HG02588 (cell line): Measurements from ENCODE around the gene NAGPA.

Experiments
- ATAC-seq: cut with Tn5 transposase; IDR thresholded peaks from one replicate; pipeline ENCODE4 v1.9.1; 2021; ENCODE audit warnings: mild to moderate bottlenecking, moderate library complexity; ENCODE audit not compliant: unreplicated experiment

NAGPA gene

GRCh38 chr16:5006348-5007193 is 27.2 kb downstream of the NAGPA start:
- ATAC-seq, result no peak

DNA sequence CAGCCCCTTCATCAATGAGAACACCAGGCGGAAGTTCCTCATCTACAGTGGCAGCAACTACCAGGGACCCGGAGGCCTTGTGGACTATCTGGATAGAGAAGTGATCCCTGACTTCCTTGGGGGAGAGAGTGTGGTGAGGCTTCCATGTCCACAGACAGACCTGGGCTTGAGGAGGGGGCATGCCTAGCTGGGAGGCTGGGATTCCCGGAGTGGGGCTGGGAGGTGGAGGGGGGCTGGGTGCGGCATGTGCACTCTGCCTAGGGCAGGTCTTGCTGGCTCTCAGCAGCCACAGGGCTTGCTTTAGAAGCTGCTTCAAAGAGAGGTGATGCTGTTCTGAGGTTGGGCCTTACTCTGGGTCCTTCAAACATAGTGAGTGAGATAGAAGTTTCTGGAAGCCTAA is 27.8 kb downstream of the NAGPA start:
- no peak for ATAC-seq

DNA sequence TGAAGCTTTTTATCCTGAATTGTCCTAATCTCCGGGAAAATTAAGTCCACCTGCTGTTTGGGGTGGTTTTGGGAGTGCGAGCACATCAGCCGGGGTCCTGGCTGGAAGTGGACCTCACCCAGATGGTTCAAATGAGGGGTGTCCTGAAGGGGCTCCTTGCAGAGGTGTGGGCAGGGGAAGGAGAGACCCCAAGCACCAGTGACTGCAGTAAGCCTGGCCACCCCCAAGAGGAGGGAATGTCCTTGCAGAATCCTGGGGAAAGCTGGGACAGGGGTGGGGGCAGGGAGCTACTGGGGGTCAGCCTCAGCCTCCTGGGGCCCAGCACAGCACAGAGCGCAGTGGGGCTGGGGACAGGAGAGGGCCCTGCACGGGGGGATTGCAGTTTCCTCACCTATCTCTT is 29.4 kb downstream of the NAGPA start:
- no peak for ATAC-seq

GRCh38 chr16:5003828-5004227 is 29.9 kb downstream of the NAGPA start:
- no peak for ATAC-seq

DNA sequence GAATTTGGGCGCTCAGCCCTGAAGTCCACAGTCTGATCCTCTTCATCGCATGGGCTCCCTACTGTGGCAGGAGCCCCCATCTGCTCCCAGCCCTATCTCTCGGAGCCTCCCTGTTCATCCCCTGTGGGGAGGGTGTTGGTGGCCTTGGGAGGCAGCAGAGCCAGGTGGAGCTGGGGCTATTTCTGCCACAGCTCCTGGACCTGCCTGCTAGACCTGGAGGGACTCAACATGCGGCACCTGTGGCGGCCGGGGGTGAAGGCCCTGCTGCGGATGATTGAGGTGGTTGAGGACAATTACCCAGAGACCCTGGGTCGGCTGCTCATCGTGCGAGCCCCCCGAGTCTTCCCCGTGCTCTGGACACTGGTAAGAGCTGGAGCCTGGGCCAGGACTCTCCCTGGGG is 30.5 kb downstream of the NAGPA start:
- no peak for ATAC-seq

DNA sequence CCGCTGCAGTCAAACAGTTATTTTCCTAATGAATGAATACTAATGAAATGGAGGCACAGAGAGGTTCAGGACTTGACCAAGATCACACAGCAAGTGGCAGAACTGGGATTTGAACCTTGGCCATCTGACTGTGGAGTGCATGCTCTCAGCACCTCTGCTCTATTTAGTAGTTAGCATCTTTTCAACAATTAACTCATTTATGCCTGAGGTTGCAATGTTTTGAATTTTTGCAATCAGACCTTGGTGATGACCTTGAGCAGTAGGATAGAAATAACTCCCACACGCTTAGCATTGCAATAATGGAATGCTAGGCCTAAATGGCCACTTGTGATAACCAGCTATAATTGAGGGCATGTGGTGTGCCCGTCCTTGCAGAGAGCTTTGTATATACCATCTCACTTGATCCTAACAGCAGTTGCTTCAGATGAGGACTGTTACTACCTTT is 31.0 kb downstream of the NAGPA start:
- no peak for ATAC-seq

DNA sequence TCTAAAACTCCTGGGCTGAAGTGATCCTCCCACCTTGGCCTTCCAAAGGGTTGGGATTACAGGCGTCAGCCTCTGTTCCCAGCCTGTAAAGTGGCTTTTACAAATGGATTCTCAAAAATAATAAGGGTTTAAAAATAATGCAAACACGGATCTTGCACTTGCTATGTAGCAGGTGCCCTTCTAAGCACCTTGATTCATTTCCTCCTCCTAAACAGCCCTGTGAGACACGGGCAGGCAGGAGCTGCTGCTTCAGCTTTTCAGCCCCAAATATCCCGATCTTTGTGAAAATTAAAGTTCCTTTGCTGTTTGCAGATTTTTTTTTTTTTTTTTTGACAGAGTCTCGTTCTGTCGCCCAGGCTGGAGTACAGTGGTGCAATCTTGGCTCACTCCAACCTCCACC is 31.7 kb downstream of the NAGPA start:
- no peak for ATAC-seq

DNA sequence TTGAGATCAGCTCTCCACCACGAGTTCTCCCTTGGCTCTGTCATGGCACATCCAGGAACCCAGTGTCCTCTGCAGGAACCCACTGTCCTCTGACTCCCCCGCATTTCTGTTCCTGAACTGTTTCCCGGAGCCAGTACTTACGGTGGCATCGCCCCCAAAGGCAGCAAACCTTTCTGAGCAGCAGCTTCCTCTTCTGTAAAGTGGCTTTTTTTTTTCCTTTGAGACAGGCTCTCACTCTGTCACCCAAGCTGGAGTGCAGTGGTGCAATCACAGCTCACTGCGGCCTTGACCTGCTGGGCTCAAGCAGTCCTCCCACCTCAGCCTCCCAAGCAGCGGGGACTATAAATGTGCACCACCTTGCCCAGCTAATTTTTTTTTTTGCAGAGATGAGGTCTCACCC is 32.2 kb downstream of the NAGPA start:
- no peak for ATAC-seq

- no peak for ATAC-seq
Observed at GRCh38 chr16:5000573-5001001, 33.1 kb downstream of the NAGPA start.

DNA sequence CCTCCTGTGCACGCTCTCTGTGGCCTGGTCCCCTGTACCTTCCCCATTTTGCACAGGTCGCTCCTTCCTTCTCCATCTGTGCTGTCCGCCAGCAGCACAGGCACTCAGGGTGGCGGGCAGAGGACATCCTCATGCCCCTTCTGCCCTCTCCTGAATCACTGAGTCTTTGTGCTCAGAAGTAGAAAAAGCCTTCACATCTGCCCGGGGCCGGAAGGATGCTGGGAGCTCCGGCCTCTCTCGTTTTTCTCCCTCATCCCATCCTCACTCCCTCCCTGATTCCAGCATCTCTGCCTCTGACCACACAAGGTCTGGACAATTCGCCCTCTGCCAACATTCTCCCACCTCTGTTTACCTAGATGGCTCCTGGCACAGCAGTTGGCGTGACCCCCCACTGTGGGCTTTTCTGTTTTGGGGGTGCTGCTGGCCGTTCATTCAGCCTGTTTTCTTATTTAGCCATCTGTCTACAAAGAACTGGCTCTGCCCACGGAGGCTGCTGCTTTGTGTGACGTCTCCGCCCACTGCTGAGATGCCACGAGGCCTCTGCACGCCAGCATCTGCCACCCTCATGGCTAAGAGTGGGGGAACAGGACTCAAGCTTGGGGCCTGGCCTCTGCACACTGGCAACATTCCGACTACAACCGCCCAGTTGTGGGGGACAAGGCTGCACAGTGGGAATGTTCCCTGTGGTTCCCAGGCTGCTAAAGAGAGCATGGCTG is 38.9 kb downstream of the NAGPA start:
- no peak for ATAC-seq

DNA sequence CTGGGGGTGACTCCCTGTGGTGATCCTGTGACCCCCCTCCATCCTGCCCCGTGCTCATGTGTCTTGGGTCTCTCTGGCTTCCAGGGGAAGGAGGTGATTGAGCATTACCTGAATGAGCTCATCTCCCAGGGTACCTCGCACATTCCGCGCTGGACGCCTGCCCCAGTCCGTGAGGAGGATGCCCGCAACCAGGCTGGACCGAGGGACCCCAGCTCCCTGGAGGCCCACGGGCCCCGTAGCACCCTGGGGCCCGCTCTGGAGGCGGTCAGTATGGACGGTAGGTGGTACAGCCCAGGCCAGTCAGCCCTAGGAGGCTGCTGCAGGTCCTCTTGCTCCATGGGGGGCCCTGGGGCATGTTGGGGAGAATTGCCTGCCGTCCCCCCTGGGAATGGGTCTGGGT is 42.0 kb downstream of the NAGPA start:
- no peak for ATAC-seq

GRCh38 chr16:4990415-4990814 is 43.3 kb downstream of the NAGPA start:
- ATAC-seq, result no peak

- no peak for ATAC-seq
Observed at GRCh38 chr16:4989391-4990006, 44.2 kb downstream of the NAGPA start.

GRCh38 chr16:4988647-4989046 is 45.1 kb downstream of the NAGPA start:
- ATAC-seq, result no peak

DNA sequence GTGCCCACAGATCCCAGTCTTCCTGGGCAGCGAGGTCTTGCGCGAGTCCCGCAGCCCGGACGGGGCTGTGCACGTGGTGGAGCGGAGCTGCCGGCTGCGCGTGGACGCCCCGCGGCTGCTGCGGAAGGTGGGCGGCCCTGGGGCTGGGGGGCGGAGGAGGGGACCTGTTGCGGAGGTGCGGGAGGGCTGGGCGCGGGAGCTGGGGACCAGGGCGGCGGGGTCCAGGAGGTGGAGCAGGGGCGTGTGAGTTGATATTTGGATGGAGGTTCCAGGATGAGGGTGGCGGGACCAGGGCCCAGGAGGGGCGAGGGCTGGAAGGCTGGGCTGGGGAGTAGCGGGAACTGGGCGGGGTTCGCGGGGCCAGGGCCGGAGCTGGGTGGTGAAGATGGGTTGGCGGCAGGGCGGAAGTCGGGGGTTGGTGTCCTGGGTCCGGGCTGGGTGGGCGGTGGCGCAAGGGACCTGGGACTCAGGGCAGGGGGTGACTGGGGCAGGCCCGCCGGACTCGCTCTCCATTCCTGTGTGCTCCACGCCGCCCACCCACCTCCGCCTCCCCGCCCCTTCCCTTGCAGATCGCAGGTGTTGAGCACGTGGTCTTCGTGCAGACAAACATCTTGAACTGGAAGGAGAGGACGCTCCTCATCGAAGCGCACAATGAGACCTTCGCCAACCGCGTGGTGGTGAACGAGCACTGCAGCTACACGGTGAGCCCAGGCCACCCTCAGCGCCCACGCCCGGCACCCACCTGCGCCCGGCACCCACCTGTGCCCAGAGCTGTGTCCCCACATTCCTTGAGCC is 46.0 kb downstream of the NAGPA start:
- no peak for ATAC-seq

DNA sequence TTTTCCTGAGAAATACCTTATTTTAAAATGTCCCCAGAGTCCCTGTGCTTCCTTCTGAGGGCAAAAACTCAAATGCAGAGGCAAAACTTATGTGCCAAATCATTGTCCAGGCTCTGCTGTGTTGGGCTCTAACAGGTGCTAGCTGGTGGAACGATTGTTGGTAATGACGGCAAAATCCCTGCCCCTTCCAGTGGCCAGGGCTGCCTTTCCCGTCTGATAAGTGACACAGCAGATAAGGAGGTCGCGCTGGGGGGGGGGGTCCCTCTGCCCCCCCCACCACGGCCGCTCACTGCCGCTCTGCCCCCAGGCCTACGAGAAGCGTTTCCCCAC is 46.5 kb downstream of the NAGPA start:
- ATAC-seq, result no peak

- no peak for ATAC-seq
Observed at GRCh38 chr16:4984174-4984990, 49.4 kb downstream of the NAGPA start.

GRCh38 chr16:4982056-4982867 is 51.5 kb downstream of the NAGPA start:
- no peak for ATAC-seq

GRCh38 chr16:4981473-4981872 is 52.3 kb downstream of the NAGPA start:
- no peak for ATAC-seq
